ENCODE data around the gene ADGRV1. TPM values are rescaled to one million over a fixed set of nuclear protein-coding genes. Genes with fewer than 3 reads are reported as not detected.

The ADGRV1 gene
- total RNA-seq, 1 donor = 0.43 TPM

GRCh38 chr5:91146905-91147600, 588.5 kb downstream of the ADGRV1 start:
- no peak overlapping the region for H3K4me3 ChIP-seq (ENCODE audit: low read depth, low read length)
- TF ChIP-seq CTCF (IDR thresholded peaks at IDR 0.05; ENCODE audit: insufficient read depth, low read depth, low read length) = no peak
- peak; percentile 41 for DNase-seq (ENCODE audit: low read depth)

GRCh38 chr5:91150234-91150633, 591.6 kb downstream of the ADGRV1 start:
- no peak for TF ChIP-seq CTCF (IDR thresholded peaks at IDR 0.05; ENCODE audit: insufficient read depth, low read depth, low read length)
- H3K4me3 ChIP-seq (ENCODE audit: low read depth, low read length) = no peak overlapping the region
- DNase-seq (ENCODE audit: low read depth) = no peak

- no peak for TF ChIP-seq CTCF (IDR thresholded peaks at IDR 0.05; ENCODE audit: insufficient read depth, low read depth, low read length)
- DNase-seq (ENCODE audit: low read depth) = no peak
- H3K4me3 ChIP-seq (ENCODE audit: low read depth, low read length) = no peak overlapping the region
Observed at GRCh38 chr5:91150636-91151035, 592.0 kb downstream of the ADGRV1 start.

GRCh38 chr5:91151947-91152346, 593.4 kb downstream of the ADGRV1 start:
- H3K4me3 ChIP-seq (ENCODE audit: low read depth, low read length) = no peak overlapping the region
- no peak for TF ChIP-seq CTCF (IDR thresholded peaks at IDR 0.05; ENCODE audit: insufficient read depth, low read depth, low read length)
- DNase-seq (ENCODE audit: low read depth) = peak; percentile 84

- DNase-seq (ENCODE audit: low read depth) = no peak
- TF ChIP-seq CTCF (IDR thresholded peaks at IDR 0.05; ENCODE audit: insufficient read depth, low read depth, low read length) = no peak
- H3K4me3 ChIP-seq (ENCODE audit: low read depth, low read length) = no peak overlapping the region
Observed at GRCh38 chr5:91154338-91154737, 595.7 kb downstream of the ADGRV1 start.

GRCh38 chr5:91155274-91155673, 596.7 kb downstream of the ADGRV1 start:
- no peak for TF ChIP-seq CTCF (IDR thresholded peaks at IDR 0.05; ENCODE audit: insufficient read depth, low read depth, low read length)
- H3K4me3 ChIP-seq (ENCODE audit: low read depth, low read length) = no peak overlapping the region
- DNase-seq (ENCODE audit: low read depth) = no peak

- no peak overlapping the region for H3K4me3 ChIP-seq (ENCODE audit: low read depth, low read length)
- DNase-seq (ENCODE audit: low read depth) = no peak
- TF ChIP-seq CTCF (IDR thresholded peaks at IDR 0.05; ENCODE audit: insufficient read depth, low read depth, low read length) = no peak
Observed at GRCh38 chr5:91156242-91156641, 597.6 kb downstream of the ADGRV1 start.

All from fibroblast of villous mesenchyme (primary cell).